Glutamatergic neuron (in vitro differentiated cells): ENCODE data around the gene OGFOD2. TPM values are rescaled to one million over a fixed set of nuclear protein-coding genes. Genes with fewer than 3 reads are reported as not detected.

Experiments used
- DNase-seq: peaks from one replicate; pipeline ENCODE4 v3.0.0; 2022
- H3K27ac Mint-ChIP-seq: one replicate; pipeline ENCODE4 v1.8.0; 2020; ENCODE audit warnings: mild to moderate bottlenecking, mixed read lengths, inconsistent platforms; ENCODE audit not compliant: unreplicated experiment
- H3K27me3 Mint-ChIP-seq: one replicate; pipeline ENCODE4 v1.8.0; 2020; ENCODE audit warnings: mild to moderate bottlenecking, moderate library complexity, mixed read lengths, inconsistent platforms; ENCODE audit not compliant: unreplicated experiment
- H3K36me3 Mint-ChIP-seq: one replicate; pipeline ENCODE4 v1.8.0; 2020; ENCODE audit warnings: mild to moderate bottlenecking, mixed read lengths, inconsistent platforms; ENCODE audit not compliant: unreplicated experiment
- H3K4me1 Mint-ChIP-seq: one replicate; pipeline ENCODE4 v1.8.0; 2020; ENCODE audit warnings: mild to moderate bottlenecking, low read depth, mixed read lengths, inconsistent platforms; ENCODE audit not compliant: unreplicated experiment
- H3K4me3 Mint-ChIP-seq: one replicate; pipeline ENCODE4 v1.8.0; 2020; ENCODE audit warnings: mild to moderate bottlenecking, mixed read lengths, inconsistent platforms; ENCODE audit not compliant: unreplicated experiment
- H3K9me3 Mint-ChIP-seq: one replicate; pipeline ENCODE4 v1.8.0; 2020; ENCODE audit warnings: mild to moderate bottlenecking, moderate library complexity, mixed read lengths, inconsistent platforms; ENCODE audit not compliant: unreplicated experiment
- CTCF ChIP-seq: fragments of 200-600 bp; sonication (generic); IDR thresholded peaks from one replicate; pipeline ENCODE4 v1.5.0; 2021; ENCODE audit not compliant: partially characterized antibody, unreplicated experiment
- total RNA-seq: library from RNA; stranded (reverse); fragmentation: NEBNext Ultra II Directional; extraction: Animal tissue kit (Norgen Biotek cat#: 25700); gene quantifications from one replicate; pipeline ENCODE4 v1.2.1, GENCODE V29; 2021; ENCODE audit not compliant: unreplicated experiment

OGFOD2 gene
- total RNA-seq, 1 donor from 2014 or later = 15.3 TPM

GRCh38 chr12:122982963-122983788 lies 8.1 kb downstream of the OGFOD2 start:
- peak; percentile 13 for DNase-seq
- H3K4me3 Mint-ChIP-seq = peak overlapping the region; percentile 38
- TF ChIP-seq CTCF = no peak
- H3K27ac Mint-ChIP-seq = peak overlapping the region; percentile 62
- H3K36me3 Mint-ChIP-seq = no peaks in the 10 kb centered on the region
- H3K27me3 Mint-ChIP-seq = peaks cover 4% of the 10 kb centered on the region
- peaks cover 6% of the 10 kb centered on the region for H3K9me3 Mint-ChIP-seq
- H3K4me1 Mint-ChIP-seq = peaks cover 7% of the 10 kb centered on the region

GRCh38 chr12:122983789-122984515 lies 8.9 kb downstream of the OGFOD2 start:
- H3K36me3 Mint-ChIP-seq = no peaks in the 10 kb centered on the region
- TF ChIP-seq CTCF = no peak
- H3K9me3 Mint-ChIP-seq = peaks cover 6% of the 10 kb centered on the region
- H3K27ac Mint-ChIP-seq = no peak overlapping the region
- peaks cover 6% of the 10 kb centered on the region for H3K27me3 Mint-ChIP-seq
- H3K4me1 Mint-ChIP-seq = peaks cover 7% of the 10 kb centered on the region
- H3K4me3 Mint-ChIP-seq = peak overlapping the region; percentile 38
- DNase-seq = no peak

GRCh38 chr12:122984612-122985337 lies 9.7 kb downstream of the OGFOD2 start:
- DNase-seq = no peak
- H3K27ac Mint-ChIP-seq = no peak overlapping the region
- peaks cover 6% of the 10 kb centered on the region for H3K27me3 Mint-ChIP-seq
- peaks cover 7% of the 10 kb centered on the region for H3K4me1 Mint-ChIP-seq
- no peak for TF ChIP-seq CTCF
- peaks cover 6% of the 10 kb centered on the region for H3K9me3 Mint-ChIP-seq
- no peaks in the 10 kb centered on the region for H3K36me3 Mint-ChIP-seq
- no peak overlapping the region for H3K4me3 Mint-ChIP-seq

GRCh38 chr12:122985338-122986257 lies 10.6 kb downstream of the OGFOD2 start:
- peak overlapping the region; percentile 12 for H3K27ac Mint-ChIP-seq
- no peak overlapping the region for H3K4me3 Mint-ChIP-seq
- no peak for DNase-seq
- no peak for TF ChIP-seq CTCF
- H3K36me3 Mint-ChIP-seq = no peaks in the 10 kb centered on the region
- peaks cover 6% of the 10 kb centered on the region for H3K9me3 Mint-ChIP-seq
- H3K4me1 Mint-ChIP-seq = peaks cover 7% of the 10 kb centered on the region
- H3K27me3 Mint-ChIP-seq = peaks cover 3% of the 10 kb centered on the region
